Upper lobe of right lung (tissue), 1 donor: ENCODE results near the gene RINL. TPM values are rescaled to one million over a fixed set of nuclear protein-coding genes. Genes with fewer than 3 reads are reported as not detected.

Experiments used
- ATAC-seq: fragments of 200-7000 bp; cut with Tn5 transposase; one replicate; pipeline ENCODE4 v1.9.1; 2020; ENCODE audit warnings: mild to moderate bottlenecking, moderate library complexity
- DNase-seq: peaks from one replicate; pipeline ENCODE4 v3.0.0-alpha.2; 2020
- H3K27ac ChIP-seq: fragments of 200-600 bp; one replicate; pipeline ENCODE4 v1.8.0; 2022
- H3K27me3 ChIP-seq: fragments of 200-600 bp; one replicate; pipeline ENCODE4 v1.8.0; 2022; ENCODE audit warnings: mild to moderate bottlenecking
- H3K36me3 ChIP-seq: fragments of 200-600 bp; one replicate; pipeline ENCODE4 v1.8.0; 2022
- H3K4me1 ChIP-seq: fragments of 200-600 bp; one replicate; pipeline ENCODE4 v1.8.0; 2022
- H3K4me3 ChIP-seq: fragments of 200-600 bp; one replicate; pipeline ENCODE4 v1.8.0; 2022; ENCODE audit warnings: mild to moderate bottlenecking
- H3K9me3 ChIP-seq: fragments of 200-600 bp; one replicate; pipeline ENCODE4 v1.8.0; 2022
- intact Hi-C: fragments of 100-400 bp; cut with DNase I; formaldehyde crosslinking; loops from one replicate; pipeline ENCODE4 v1.11.0; 2022
- long read RNA-seq: library from polyadenylated mRNA; unstranded; transcript quantifications from one replicate; pipeline ENCODE4 v2.0.0, GENCODE V29; 2021
- total RNA-seq: library from RNA; stranded (reverse); fragmentation: NEBNext Ultra II Directional; extraction: Animal tissue kit (Norgen Biotek cat#: 25700); gene quantifications from one replicate; pipeline ENCODE4 v1.2.1, GENCODE V29; 2021
- TF ChIP-seq, protein P1 (sequence below): fragments of 200-600 bp; IDR thresholded peaks from one replicate; pipeline ENCODE4 v1.8.0; 2022; ENCODE audit warnings: antibody characterized with exemption
- donor health status: DM: no; HTN: yes; CAD: no; lungs with severe emphysema.

The RINL gene, protein sequence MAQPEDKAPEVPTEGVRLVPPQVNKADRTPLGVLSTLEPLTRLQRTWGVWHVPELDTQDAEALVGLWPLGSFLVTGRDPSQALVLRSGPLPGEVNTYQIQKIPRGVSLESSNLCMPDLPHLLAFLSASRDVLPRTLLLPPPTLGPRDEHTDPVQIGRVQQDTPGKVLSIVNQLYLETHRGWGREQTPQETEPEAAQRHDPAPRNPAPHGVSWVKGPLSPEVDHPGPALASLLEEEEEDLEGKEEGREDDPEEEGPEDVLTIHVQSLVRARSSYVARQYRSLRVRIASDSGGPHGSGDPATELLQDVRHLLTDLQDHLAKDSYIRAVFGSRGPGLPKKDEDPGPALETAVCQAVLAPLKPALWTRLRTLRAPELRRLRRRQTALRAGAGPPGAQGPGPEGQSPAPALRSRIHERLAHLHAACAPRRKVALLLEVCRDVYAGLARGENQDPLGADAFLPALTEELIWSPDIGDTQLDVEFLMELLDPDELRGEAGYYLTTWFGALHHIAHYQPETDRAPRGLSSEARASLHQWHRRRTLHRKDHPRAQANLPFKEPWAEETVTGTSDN
- 12.0 TPM for total RNA-seq
- long read RNA-seq, partial matches to known transcripts, result 8 of 10 reads
- long read RNA-seq, other reads (novel, unspliced or antisense), result 2 of 10 reads

DNA sequence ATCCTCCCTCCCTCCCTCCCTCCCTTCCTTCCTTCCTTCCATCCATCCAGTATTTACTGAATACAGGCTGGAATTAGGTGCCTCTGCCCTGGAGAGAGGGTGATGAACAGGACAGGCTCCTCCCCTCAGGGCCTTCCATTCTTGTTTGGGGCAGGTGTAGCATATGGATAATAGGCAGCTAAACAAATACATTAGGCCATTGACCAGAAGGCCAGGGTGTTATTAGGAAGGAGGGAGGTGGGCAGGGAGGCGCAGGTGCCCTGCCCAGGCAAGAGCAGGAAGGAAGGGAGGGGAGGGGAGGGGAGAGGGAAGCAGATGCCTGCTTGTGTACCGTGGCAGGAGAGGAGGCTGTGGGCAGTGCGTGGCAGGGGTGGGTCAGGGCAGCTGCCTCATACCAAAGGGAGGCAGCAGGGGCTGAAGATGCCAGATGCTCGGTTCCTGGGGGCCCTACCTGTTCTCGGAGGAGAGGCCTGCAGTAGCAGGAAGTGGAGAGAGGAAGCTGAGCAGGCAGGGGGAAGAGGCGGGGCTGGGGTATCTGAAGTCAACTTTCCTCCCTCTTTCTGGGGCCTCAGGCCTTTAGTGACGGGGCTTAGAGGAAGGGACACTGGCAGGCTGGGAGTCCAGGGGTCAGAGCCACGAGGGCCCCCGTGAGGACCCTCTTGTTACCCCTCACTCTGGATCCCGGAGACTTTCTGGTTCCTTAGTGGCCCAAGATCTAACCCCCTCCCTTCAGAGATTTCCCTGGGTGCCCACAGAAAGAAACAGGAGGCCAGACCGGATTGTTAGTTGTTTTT lies at the start of gene RINL:
Gene RINL, minus strand, starts transcription at position 495 of the 794 bp plus-strand sequence. CDS start 1,533 bp downstream, outside the sequence.
- Histone ChIP-seq H3K4me1 (peaks cover 20% of the 10 kb centered on the region), H3K36me3 (peaks cover 23% of the 10 kb centered on the region), H3K9me3 (no peaks in the 10 kb centered on the region), H3K27ac (peak within 1 kb of the TSS; percentile 87), H3K4me3 (peak within 1 kb of the TSS; percentile 35), H3K27me3 (no peaks in the 10 kb centered on the region)
- TF ChIP-seq, protein P1, sequence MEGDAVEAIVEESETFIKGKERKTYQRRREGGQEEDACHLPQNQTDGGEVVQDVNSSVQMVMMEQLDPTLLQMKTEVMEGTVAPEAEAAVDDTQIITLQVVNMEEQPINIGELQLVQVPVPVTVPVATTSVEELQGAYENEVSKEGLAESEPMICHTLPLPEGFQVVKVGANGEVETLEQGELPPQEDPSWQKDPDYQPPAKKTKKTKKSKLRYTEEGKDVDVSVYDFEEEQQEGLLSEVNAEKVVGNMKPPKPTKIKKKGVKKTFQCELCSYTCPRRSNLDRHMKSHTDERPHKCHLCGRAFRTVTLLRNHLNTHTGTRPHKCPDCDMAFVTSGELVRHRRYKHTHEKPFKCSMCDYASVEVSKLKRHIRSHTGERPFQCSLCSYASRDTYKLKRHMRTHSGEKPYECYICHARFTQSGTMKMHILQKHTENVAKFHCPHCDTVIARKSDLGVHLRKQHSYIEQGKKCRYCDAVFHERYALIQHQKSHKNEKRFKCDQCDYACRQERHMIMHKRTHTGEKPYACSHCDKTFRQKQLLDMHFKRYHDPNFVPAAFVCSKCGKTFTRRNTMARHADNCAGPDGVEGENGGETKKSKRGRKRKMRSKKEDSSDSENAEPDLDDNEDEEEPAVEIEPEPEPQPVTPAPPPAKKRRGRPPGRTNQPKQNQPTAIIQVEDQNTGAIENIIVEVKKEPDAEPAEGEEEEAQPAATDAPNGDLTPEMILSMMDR, result no peak
- peak; percentile 76 for DNase-seq
- intact Hi-C loops, result no loop called here
- peak; percentile 78 for ATAC-seq

DNA sequence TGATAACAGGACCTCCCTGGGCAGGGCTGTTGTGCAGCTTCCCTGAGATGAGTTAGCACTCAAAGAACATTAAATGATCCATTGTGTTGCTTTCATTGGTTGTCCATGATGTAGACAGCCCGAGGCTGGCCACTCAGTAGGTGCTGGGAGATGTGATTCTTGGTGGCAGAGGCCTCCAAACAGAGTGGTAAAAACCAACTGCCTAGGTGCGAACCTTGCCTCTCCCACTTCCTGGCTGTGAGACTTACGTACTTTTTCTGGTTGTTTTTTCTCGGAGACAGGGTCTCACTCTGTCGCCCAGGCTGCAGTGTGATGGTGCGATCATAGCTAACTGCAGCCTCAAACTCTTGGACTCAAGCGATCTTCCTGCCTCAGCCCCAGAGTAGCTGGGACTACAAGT lies 46.3 kb upstream of the RINL start:
- Histone ChIP-seq H3K27ac (no peak overlapping the region), H3K4me1 (peaks cover 1% of the 10 kb centered on the region), H3K36me3 (peaks cover 29% of the 10 kb centered on the region), H3K9me3 (no peaks in the 10 kb centered on the region), H3K4me3 (no peak overlapping the region), H3K27me3 (no peaks in the 10 kb centered on the region)
- TF ChIP-seq, protein P1, result no peak
- DNase-seq, result no peak
- intact Hi-C loops, result no loop called here
- ATAC-seq, result no peak

DNA sequence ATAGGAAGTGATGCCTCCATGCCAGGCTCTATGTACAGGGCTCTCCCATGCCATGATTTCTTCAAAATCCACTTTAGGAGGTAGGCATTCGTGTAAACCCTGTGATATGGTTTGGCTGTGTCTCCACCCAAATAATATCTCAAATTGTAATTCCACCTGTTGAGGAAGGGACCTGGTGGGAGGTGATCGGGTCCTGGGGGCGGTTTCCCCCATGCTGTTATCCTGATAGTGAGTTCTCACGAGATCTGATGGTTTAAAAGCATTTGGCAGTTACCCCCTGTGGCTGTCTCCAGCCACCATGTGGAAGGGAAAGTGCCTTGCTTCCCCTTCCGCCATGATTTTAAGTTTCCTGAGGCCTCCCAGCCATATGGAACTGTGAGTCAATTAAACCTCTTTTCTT lies 44.4 kb upstream of the RINL start:
- peaks cover 29% of the 10 kb centered on the region for H3K36me3 ChIP-seq
- no peak for DNase-seq
- no peak overlapping the region for H3K27ac ChIP-seq
- intact Hi-C loops, result no loop called here
- no peaks in the 10 kb centered on the region for H3K4me1 ChIP-seq
- H3K4me3 ChIP-seq, result no peak overlapping the region
- TF ChIP-seq, protein P1, result no peak
- H3K27me3 ChIP-seq, result no peaks in the 10 kb centered on the region
- no peaks in the 10 kb centered on the region for H3K9me3 ChIP-seq
- no peak for ATAC-seq

DNA sequence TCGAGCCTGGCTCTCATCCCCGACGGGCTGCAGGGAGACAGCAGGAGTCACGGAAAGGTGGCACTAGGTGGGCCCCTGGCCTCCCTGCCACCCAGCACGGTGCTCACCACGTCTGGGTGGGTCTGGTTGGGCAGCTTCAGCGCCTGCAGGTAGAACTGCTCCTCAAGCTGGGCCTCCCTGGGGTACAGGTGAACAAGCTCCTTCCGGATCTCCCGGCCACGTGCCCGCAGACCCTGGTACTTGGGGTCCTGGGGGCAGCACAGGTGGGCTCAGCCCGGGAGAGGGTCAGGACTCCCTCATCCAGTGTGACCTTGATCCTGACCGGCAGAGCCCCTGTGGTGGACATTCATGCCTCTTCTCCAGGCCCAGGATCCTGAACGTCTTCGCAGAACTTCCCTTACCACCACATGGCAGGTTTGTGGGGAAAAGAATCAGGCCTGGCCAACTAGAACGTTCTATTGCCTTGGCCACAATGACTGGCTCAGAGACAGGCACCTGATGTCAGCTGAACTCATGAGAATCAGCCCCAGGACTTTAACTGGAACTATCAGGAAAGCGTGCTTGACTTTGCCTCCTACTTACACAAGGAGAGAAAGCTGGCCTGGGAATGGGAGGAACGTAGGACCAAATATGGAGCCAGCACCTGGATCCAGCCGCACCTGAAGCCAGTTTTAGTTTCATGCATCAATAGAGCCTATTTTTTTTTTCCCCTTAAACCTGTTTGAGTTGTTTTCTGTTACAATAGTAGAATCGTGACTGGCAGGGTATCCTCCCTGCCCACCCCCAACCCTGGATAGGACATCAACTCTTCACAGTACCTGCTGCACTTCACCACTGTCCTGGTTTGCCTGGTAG lies 43.6 kb upstream of the RINL start:
- Histone ChIP-seq H3K36me3 (peaks cover 29% of the 10 kb centered on the region), H3K4me3 (no peak overlapping the region), H3K4me1 (no peaks in the 10 kb centered on the region), H3K9me3 (no peaks in the 10 kb centered on the region), H3K27me3 (no peaks in the 10 kb centered on the region), H3K27ac (no peak overlapping the region)
- no peak for DNase-seq
- TF ChIP-seq, protein P1, result no peak
- ATAC-seq, result no peak
- intact Hi-C loops, result no loop called here
